Right atrium auricular region (tissue), 2 donors: ENCODE measurements around the gene STRADA. TPM values are rescaled to one million over a fixed set of nuclear protein-coding genes. Genes with fewer than 3 reads are reported as not detected.

Experiments
- DNase-seq: peaks from one replicate; pipeline ENCODE4 v3.0.0-alpha.2; 2019; ENCODE audit warnings: low spot score
- H3K27ac ChIP-seq, 2 donors: fragments of 200-600 bp; sonication (generic); 1 replicate in 1 of 2; 2 replicates in 1 of 2; pipeline ENCODE4 v1.5.1; 2016 to 2019
- H3K27me3 ChIP-seq, 2 donors: fragments of 200-600 bp; sonication (generic); one replicate each; pipeline versions ENCODE4 v1.5.1 to v1.6.0; 2017 to 2019
- H3K36me3 ChIP-seq: fragments of 200-600 bp; sonication (generic); one replicate; pipeline ENCODE4 v1.5.1; 2016
- H3K4me1 ChIP-seq, 2 donors: fragments of 200-600 bp; sonication (generic); one replicate each; pipeline versions ENCODE4 v1.5.1 to v1.6.0; 2017 to 2019
- H3K4me3 ChIP-seq, 2 donors: fragments of 200-600 bp; sonication (generic); 1 replicate in 1 of 2; 2 replicates in 1 of 2; pipeline ENCODE4 v1.5.1; 2017 to 2019; ENCODE audit warnings: mild to moderate bottlenecking in 1 of 2, moderate library complexity in 1 of 2
- H3K9me3 ChIP-seq, 2 donors: fragments of 200-600 bp; sonication (generic); one replicate each; pipeline ENCODE4 v1.5.1; 2019
- total RNA-seq, 2 donors: library from RNA; depleted of rRNA; stranded (reverse); fragments of >200 nt; gene quantifications; one replicate each; pipeline ENCODE4 v1.1.0, GENCODE V29; 2016
- TF ChIP-seq, protein P1 (sequence below), 2 donors: fragments of 200-600 bp; sonication (generic); IDR thresholded peaks; one replicate each; pipeline ENCODE4 v1.5.1; 2019; ENCODE audit warnings: antibody characterized with exemption in 2 of 2

The STRADA gene
- total RNA-seq, 2 donors from 2014 or later: 13.1 to 14.4 TPM

DNA sequence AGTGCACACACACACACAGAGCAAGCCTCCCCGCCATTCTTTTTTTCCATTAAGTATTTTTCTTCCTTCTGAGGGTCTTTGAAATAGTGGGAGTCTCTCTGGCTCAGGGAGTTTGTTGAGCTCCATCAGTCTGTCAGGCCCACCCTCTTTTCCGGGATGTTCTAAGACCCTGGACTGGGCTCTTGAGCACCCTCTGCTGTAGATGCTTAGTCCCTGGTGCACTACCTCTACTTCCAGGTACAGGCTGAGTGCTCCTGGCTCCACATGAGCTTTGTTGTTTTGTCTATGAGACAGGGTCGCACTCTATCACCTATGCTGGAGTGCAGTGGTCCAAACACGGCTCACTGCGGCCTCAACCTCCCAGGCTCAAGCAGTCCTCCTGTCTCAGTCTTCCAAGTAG, 62.4 kb downstream of the STRADA start:
- TF ChIP-seq, protein P1, sequence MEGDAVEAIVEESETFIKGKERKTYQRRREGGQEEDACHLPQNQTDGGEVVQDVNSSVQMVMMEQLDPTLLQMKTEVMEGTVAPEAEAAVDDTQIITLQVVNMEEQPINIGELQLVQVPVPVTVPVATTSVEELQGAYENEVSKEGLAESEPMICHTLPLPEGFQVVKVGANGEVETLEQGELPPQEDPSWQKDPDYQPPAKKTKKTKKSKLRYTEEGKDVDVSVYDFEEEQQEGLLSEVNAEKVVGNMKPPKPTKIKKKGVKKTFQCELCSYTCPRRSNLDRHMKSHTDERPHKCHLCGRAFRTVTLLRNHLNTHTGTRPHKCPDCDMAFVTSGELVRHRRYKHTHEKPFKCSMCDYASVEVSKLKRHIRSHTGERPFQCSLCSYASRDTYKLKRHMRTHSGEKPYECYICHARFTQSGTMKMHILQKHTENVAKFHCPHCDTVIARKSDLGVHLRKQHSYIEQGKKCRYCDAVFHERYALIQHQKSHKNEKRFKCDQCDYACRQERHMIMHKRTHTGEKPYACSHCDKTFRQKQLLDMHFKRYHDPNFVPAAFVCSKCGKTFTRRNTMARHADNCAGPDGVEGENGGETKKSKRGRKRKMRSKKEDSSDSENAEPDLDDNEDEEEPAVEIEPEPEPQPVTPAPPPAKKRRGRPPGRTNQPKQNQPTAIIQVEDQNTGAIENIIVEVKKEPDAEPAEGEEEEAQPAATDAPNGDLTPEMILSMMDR (IDR thresholded peaks at IDR 0.05): no peak
- Histone ChIP-seq H3K9me3 (no peaks in the 10 kb centered on the region), H3K36me3 (peaks cover 28% of the 10 kb centered on the region), H3K27ac (no peak overlapping the region), H3K27me3 (no peaks in the 10 kb centered on the region), H3K4me1 (peaks cover 0 to 51% of the 10 kb centered on the region in 2 donors), H3K4me3 (no peak overlapping the region)
- no peak for DNase-seq

DNA sequence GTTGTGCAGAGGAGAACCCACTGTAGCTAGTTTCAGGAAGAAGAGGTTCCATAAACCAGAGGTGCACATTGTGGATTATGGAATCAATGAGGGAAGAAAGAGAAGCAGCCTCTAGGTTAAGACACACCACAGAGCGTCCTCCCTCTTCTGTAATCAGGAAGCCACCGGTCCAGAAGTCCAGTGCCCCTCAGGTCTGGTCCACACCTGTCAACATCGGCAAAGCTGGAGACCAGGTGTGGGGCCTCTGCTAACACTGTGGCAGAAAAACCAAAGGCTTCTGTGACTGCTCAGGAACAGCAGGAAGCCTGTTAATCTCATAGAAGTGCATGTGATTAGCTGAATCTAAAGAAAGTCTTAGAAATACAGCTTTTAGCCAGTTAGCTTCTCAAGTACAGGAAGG, 65.0 kb downstream of the STRADA start:
- peaks cover 0 to 55% of the 10 kb centered on the region in 2 donors for H3K4me1 ChIP-seq
- no peaks in the 10 kb centered on the region for H3K9me3 ChIP-seq
- H3K36me3 ChIP-seq: peaks cover 23% of the 10 kb centered on the region
- no peaks in the 10 kb centered on the region for H3K27me3 ChIP-seq
- H3K27ac ChIP-seq: peak overlapping the region in 1 of 2 donors; percentile 72
- DNase-seq: no peak
- TF ChIP-seq, protein P1 (IDR thresholded peaks at IDR 0.05): no peak
- H3K4me3 ChIP-seq: no peak overlapping the region

DNA sequence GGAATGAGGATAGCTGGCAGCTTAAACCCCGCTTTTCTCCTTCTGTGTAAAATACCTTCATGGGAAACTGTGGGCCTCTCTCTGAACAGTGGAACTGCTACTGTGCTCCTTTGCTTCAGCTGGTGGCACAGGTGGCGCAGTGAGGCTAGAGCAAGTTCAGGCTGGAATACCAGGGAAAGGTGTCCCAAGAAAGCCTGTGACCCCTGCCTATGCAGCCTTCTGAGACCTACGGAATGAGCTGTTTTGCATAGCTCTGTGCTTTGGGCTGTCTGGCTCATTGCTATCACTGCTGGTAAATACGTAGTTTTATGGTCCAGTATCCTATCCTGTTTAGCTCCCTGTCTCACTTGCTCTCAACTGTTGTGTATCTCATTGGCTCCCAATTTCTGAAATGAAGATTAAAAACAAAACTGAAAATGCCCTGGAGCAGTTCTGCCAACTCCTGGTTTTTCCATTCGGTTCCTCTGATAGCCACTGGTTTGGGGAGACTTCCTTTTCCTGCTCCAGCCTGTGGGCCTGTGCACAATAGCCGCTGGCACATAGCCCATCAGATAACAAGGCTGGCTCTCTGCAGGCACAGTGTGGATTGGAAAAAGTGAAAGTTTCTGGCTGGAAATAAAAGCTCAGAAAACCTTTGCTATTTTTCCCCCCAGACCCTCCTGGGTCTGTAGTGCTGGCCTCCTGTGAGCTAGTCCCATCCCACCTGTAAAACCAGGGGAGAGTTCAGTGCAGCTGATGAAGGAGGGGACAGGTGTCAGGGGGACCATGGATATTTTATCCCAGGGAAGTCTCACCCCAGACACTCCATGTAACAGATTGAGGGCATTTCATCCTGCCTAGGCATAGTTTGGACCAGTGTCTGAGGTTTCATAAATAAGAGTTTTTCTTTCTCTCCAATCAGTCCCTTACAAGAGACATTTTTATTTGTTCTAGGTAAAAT, 65.7 kb downstream of the STRADA start:
- H3K4me1 ChIP-seq: peaks cover 0 to 49% of the 10 kb centered on the region in 2 donors
- H3K27ac ChIP-seq: peak overlapping the region; percentile 59 to 72
- DNase-seq: peak; percentile 90
- no peaks in the 10 kb centered on the region for H3K27me3 ChIP-seq
- no peaks in the 10 kb centered on the region for H3K9me3 ChIP-seq
- H3K4me3 ChIP-seq: peak overlapping the region in 1 of 2 donors; percentile 6
- TF ChIP-seq, protein P1 (IDR thresholded peaks at IDR 0.05): no peak
- H3K36me3 ChIP-seq: peaks cover 21% of the 10 kb centered on the region

DNA sequence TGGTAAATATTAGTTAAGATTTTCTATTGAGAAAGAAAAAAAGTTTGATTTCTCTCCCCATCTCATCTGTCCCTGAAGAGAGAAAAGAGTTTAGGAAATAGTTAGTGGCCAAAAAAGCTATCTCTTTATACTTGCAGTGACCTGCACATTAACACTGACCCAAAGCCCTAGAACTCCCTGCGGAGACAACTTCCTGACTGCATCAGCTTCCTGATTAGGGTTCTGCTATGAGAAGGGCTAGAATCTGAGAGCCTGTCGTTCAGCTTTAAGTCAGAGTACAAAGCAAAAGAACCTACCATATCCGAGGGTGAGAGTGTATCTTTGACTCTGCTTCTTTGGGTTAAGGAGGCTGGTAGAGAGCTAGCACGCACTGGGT, 66.4 kb downstream of the STRADA start:
- H3K9me3 ChIP-seq: no peaks in the 10 kb centered on the region
- peaks cover 21% of the 10 kb centered on the region for H3K36me3 ChIP-seq
- DNase-seq: no peak
- TF ChIP-seq, protein P1 (IDR thresholded peaks at IDR 0.05): no peak
- H3K4me1 ChIP-seq: peaks cover 0 to 49% of the 10 kb centered on the region in 2 donors
- H3K27me3 ChIP-seq: no peaks in the 10 kb centered on the region
- H3K27ac ChIP-seq: peak overlapping the region; percentile 59 to 72
- H3K4me3 ChIP-seq: peak overlapping the region in 1 of 2 donors; percentile 6

DNA sequence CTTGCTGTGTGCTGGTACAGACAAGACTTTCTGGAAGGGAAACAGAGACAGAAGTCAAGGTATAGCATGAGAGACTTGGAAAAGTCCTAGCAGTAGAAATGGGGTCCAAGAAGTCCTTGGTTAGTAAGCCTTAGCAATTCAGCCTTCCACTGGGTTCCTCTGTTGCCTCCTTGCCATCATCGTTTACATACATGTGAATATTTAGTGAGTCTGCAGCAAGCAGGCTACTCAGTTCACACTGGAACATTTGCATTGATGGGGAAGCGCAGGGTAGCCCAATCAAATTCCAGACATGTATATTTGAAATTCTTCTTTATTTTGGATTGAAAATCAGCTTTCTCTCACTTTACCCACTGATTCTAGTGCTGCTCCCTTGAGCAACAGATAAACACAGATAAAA, 68.7 kb downstream of the STRADA start:
- Histone ChIP-seq H3K36me3 (peaks cover 43% of the 10 kb centered on the region), H3K27ac (no peak overlapping the region), H3K4me1 (peaks cover 0 to 42% of the 10 kb centered on the region in 2 donors), H3K9me3 (no peaks in the 10 kb centered on the region), H3K27me3 (no peaks in the 10 kb centered on the region), H3K4me3 (no peak overlapping the region)
- DNase-seq: no peak
- TF ChIP-seq, protein P1 (IDR thresholded peaks at IDR 0.05): no peak
